Stimulated activated CD8-positive, alpha-beta memory T cell treated with anti-CD3 and anti-CD28 coated beads, Interleukin-12 subunit alpha, Interleukin-12 subunit beta, amount 100 ng/mL, for 4 hours (primary cell): ENCODE measurements around the gene NRXN2.
A peak's percentile ranks its signal among the peaks of the same experiment; 100 is the strongest.

Source experiments
- DNase-seq: peaks from one replicate; pipeline ENCODE4 v3.0.0-alpha.2; 2020; ENCODE audit warnings: low read depth

NRXN2 gene

DNA sequence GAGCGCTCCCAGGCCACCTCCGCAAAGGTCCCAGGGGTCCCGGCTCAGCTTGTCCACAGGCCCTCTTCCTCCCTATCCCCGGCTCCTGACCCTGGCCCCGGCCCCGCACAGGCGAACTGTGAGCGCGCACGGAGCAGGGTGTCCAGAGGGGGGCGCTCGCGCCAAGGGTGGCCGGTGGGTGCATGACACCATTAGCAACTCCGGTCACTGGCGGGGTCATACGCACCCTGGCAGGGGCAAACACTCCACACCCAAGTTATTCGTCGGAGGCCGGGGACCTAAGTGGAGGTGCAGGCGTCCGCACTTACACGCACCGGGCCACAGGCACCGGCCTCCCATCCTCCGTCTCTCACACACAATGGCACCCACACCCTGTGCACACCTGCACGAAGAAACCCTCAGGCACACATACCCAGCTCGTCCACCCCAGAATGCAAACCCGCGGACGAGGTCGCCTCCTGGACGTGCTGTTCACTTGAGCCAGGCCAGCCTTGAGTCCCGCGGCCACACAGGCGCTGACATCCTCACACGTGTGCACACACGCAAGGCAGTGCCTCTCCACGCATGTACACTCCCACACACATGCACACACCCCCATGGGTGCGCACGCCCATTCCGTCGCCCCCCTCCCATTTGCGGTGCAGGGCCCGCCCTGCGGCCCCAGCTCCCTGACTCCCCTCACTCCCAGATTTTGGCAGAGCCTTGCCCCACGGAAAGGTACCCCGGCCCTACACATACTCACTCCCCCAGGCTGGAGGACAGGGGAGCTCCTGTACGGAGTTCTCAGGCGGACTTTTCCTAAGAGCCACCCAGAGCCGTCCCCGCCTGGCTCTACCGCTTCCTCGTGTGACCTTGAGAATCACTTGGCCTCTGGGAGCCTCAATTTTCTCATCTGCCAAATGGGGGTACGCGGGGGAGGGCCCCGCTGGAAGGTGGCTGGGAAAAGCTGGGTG lies 20.9 kb upstream of the NRXN2 start, which contains the start of gene RASGRP2:
RASGRP2 (minus strand) TSS at position 552 of the 953 bp plus-strand sequence. CDS start 1,276 bp downstream, outside the sequence.
- peak; percentile 67 for DNase-seq

DNA sequence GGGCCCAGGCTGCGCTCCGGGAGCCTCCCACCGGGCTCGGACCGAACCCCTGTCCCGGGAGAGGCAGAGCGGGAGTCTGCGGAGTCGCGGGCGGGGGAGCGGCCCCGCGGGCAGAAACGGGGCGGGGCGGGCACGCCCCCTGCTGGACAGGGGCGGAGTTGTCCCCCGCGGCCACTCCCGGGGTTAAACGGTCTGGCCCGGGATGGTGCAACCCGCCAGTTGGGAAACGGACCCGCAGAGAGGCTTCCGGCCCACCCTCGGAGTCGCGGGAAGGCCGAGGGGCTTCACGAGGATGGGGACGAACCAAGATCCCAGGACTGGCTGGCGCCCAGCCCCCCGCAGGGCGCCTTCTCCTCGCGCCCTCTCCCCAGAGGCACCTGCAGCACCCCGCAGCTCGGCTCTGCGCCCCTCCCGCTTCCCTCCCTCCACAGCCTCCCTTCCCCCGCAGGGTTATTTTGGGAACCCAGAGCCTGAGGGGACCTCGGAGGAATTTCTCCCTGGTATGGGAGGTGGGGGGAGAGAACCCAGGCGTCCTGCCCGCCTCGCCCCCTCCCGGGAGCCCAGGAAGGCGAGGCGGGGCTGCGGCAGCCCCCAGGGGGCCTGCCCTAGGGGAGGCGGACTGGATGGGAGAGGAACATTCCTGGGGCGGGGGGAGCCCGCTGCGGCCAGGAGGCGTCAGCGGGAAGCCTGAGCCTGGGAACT lies 20.0 kb upstream of the NRXN2 start:
- peak; percentile 63 for DNase-seq

DNA sequence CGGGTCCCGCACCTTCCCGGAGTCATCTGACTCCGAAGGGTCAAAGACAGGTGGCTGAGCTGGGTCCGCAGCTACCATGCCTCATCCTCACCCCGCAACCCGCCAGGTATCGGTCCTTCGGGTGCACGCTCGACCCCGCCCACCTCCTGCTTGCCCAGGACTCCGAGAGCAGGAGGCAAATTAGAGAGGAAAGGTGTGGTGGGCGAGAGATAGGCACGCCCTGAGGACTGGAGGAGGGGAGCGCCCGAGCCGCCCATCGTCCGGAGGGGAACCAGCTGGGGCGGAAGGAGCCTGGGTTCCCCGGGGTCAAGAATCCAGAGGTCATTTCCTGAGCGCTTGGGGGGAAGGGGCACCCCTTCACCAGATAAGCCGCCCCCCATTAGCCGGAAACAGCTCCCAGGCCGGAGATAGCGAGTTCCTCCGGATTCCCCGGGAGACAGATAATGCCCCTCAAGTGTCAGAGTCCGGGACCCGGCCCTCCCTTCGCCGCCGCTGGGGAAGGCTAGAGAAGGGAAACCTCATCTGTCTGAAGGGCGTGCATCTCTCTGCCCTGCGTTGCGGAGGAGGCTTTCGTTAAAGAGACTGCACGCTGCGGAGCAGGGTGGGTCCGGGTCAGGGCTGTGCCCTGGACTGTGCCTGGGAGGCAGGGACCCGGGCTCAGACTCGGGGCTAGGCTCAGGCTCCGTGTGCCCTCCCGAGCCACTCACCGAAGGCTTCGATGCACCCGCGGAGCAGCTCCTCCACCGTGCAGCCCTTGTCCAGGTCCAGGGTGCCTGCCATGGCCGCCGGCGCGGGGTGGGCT lies 19.3 kb upstream of the NRXN2 start:
- no peak for DNase-seq

DNA sequence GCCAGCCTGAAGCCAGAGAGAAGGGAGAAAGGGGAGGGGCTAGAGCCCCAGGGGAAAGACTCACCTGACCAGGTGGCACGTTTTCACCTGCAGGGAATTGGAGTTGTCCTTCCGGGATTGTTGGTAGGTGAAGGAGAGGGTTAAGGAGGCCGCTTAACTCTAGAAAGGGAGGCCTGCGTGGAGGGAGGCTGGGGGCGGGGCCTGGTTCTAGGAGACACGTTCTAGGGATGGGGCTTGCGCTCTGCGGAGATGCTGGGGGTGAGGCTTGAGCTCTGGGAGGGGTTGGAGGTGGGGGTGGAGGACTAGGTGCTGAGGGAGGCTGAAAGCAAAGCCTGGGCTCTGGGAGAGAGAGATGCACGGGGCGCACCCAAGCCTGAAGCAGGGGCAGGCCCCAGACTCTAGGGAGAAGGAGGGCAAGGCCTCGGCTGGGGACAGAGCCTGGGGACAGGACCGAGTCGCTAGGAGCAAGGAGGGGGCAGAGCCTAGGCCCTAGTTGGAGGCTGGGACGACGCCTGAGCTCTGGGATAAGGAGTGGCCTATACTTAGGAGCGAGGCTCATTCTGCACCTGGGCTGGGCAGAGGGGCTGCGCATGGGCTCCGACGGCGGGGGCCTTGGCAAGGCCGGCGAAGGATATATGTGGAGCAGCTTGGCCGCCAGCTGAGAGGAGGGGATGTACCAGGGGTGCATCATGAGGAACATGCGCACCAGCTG lies 18.5 kb upstream of the NRXN2 start:
- DNase-seq: no peak

DNA sequence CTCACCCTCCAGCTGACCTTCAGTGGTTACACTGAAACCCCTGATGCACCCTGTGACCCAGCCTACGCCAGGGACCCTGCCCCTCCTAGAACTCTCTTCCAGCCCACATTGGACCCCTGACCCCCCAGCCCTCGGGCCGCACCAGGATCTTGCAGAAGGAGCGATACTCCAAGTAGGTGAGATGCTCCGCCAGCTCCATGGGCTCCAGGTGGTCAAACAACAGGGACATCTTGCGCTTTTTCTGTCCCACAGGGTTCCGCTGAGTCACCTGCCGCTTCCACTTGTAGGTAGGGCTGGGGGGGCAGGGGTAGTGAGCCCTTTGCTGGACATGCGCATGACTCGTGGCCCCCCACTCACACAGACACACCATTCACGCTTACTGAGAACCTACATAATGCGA lies 16.9 kb upstream of the NRXN2 start:
- no peak for DNase-seq

DNA sequence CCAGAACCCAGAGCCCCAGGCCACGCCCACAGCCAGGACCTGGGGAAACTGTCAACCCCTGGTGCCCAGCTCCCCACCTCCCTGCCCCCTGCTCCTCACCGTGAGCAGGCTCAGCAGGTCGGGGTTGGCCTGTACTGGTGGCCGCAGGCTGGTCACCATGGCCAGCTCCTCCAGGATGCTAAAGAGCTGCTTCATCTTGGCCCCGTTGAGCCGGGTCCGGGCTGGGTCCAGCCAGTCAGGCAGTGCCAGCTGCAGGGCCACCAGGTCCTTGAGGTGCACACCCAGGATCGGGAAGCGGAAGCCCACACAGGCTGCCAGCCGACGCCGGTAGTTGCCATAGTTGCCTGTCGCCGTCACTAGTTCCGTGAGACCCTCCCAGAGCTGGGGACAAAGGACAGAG lies 13.7 kb upstream of the NRXN2 start:
- no peak for DNase-seq

DNA sequence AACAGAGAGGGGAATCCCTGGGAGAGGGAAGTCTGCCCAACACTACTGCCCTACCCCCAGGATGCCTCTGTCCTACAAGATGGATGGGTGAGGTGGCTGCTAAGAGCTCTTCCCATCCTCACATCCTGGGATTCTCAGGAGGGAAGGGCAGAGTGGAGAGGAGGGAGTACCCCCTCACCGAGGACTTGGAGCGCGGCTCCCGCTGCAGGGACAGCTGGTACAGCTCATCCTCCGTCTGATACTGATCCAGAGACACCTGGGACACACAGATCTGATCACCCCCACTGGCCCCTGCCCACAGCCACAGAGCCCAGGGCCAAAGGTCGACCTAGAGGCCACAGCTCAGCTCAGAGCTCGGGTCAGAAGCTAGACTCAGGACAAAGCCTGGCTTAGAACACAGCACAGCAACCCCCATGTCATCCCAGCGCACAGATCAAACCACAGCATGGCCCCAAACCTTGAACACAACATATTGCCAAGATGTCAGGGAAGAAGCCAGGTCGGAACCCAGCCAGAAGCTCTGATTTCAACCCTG lies 12.8 kb upstream of the NRXN2 start:
- DNase-seq: no peak

DNA sequence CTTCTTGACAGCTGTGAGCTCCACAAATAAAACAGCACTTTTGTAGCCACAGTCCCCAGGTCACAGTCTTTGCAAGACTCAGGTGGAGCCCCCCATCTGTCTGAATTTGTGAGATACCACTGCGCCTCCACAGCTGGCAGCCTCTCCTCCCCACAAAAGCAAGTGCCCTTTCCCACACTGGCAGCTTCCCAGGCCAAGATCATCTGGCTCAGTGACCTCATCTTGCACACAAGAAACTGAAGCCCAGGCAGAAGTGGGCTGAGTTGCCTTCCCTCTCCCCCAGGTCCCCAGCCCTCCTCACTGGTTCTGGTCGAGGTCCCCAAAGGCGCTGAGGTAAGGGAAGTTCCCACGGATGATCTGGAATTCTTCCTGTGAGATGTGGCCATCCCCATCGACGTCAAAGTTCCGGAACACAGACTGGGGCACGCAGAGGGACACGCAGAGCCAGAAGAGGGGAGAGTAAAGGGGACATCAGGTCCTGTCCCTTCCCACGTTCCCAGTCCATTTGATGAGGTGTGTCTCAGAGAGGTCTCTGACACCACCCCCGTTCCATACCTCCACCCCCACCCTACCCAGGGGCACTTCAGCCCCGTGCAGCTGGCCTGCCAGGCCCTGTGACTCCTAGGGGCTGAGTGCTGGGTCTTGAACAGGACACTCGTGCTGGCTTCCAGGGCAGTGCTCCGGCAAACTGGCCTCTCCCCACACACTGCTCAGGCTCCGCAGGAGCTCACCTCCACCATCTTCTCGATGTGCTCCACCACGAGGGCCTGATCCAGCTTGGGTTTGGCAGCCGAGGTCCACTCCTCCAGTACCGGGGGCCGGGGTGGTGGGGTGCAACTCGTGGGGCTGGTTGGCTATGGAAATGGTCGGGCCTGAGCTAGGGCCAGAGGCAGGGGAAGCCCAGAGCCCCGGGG lies 12.1 kb upstream of the NRXN2 start:
- no peak for DNase-seq

DNA sequence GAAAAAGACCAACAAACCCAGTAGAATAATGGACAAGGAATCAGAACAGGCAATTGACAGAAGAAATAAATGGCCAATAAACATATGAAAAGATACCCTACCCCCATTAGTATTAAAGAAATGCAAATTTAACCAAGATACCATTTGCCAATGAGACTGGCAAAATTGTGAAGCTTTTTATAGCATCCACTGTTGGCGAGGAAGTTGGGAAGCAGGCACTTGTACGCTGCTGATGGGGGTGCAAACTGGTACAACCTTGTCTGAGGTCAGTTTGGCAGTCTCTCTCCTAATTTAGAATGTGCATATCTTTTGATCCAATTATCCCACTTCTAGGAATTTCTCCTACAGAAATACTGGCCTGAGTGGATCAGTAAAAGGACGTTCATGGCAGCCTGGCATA lies 8.6 kb upstream of the NRXN2 start:
- no peak for DNase-seq

DNA sequence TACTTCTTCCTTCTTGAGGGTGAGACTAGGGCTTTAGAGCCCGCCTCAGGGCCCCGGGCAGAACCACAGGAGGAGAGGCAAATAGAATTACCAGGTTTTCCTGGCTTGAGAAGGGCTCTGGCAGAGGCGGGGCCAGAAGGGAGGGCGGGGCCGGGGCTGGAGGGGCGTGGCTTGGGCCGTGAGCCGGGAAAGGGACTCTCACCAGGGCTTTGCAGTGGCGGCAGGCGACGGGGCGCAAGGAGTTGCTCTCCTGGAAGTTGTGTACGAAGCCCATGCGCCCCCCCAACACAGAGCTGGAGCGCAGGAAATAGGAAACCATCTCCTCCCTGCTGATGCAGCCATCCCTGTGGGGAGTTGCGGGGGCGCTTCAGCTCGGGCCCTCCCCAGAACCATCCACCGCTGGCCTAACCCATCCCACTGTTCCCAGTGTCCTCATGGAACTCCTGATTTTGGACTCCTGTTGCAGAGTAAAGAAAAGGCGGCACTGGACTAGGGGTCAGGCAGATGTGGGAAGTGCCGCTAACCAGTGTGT lies 6.9 kb upstream of the NRXN2 start:
- DNase-seq: no peak

DNA sequence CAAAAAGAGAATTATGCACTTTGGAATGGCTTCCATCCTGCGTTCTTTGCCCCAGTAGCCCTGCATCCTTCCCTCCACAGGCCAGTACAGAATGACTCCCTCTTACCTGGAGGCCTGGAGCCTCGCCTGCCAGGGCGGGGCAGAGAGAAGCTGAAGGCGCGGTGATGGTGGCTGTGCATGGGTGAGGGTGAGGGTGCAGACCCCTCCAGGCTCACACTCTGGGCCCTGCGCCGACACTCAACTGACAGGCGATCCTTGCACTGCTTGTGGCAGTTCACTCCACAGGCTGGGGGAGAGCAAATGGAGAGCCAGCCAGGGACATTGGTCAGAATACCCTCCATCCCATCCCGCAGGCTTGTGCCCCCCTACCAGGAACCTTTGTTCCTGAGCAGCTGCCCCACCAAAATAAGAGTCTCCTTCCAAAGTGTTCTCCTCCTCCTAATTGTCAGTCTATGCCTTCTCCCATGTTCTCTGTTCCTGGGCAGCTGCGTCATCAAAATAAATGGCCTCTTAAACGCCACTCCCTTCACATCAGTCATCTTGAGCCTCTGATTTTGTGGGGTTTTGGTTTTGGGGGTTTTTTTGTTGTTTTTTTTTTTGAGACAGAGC lies 5.9 kb upstream of the NRXN2 start:
- no peak for DNase-seq

DNA sequence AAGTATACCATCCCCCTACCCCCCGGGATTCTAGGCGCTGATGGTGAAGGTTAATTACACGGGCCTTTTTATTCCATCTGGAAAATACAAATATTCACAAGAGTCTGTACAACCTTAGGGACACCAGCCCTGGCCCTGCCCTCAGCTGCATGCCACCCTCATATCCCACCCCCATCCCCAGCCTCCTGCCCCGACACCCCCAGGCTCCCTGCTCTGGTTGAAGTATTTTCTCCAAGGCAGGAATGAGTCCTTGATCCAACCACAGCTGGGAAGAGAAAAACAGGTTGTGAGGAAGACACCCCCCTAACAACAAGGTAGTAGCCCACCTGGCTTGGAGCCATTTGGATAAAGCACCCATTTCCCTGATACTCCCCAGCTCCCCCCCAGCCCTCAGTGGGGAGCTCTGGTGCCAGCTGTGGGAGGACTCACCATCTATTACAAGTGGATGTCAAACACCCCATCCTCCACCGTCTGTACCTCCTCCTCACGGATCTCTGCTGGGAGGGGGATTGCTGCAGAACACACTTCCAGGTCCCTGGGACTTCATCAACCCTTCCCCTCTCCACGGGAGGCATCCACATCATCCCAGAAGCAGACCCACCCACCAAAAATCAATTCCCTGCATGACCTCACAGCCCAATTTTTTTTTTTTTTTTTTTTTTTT lies 4.0 kb upstream of the NRXN2 start:
- DNase-seq: no peak

DNA sequence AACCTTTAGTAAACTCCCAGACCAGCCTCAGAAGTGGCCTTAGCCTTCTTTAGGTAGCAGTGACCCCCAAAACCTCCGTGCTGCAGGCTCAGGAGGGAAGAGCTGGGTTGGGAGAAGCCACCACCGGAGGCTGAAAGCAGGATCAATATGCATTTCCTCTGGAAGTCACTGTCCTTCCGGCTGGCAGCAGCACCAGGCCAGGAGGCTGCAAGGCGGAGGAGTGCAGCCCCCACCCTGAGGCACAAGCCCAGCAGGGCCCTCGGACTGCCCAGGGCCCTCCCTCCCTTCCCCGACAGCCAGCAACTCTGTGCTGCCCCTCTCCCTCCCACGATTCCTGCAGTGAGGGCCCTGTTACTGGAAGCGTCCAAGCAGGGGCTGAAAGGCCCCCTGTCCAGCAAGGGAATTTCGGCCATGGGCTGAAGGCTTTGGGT lies 3.2 kb upstream of the NRXN2 start:
- DNase-seq: no peak

DNA sequence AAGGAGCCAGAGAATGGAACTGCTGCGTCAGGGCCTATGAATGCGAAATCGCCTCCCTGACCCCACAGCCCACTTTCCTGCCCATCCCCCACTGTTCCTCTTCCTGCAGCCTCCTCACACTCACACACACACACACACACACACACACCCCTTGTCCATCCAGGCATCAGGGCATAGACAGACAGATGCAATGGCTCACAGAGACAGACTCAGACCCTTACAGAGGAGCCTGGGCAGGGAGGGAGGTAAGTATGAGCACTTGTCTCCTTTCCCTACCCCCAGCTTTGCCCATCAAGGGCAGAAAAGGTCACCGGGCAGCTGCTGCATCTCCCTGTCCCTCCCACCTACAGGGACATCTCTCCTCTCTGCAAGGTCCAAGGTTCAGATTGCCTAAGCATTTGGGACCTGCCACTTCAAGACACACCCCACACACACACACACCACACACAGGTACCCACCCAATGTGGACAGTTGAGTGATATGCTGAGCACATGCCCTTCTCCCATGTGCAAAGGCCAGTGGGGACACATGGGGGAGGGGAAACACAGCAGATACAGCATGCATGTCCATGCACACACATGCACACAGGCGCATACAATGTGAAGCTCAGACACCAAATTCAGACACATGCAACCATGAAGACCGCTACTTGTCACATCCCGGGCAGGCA lies 2.0 kb upstream of the NRXN2 start:
- DNase-seq: no peak

DNA sequence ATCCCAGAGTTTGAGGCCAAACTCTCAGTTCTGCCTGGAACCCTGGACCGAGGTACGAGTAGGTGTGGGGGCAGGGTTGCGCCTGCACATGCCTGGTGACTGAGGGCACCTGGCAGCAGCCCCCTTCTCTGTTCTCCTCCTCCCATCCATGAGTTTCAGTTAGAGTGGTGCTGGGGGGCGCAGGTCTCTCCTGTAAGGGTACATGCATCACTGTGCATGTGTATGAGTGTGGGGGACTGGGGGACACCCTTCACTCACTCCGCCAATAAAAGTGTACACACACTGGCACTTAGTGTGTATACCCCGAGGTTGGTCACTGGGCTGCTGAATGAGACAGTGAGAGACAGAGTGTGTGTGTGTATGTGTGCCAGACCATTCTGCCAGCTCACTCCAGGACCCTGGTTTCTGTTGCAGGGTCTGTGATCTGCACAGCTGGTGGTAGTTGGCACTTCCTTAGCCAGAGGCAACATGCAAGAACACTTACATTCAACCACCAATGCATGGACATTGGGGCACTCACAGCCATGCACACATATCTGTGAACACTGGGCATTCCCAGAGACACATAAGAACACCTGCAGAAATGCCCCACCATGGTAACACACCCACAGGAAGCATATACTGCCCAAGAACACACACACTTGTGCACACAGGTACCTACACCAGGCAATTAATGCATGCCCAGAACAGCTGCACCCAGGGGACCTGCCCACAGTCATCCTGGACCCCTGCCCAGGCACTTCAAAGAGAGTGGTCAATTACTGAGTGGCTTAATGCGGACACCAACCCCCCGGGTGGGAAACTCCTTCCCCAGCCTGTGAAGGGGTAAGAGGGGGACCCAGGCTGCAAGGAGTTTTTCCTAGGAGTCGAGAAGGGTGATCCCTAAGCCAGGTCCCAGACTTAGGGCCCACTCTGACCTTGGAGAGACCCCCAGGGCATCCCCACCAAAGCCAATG lies 1.2 kb upstream of the NRXN2 start:
- no peak for DNase-seq

DNA sequence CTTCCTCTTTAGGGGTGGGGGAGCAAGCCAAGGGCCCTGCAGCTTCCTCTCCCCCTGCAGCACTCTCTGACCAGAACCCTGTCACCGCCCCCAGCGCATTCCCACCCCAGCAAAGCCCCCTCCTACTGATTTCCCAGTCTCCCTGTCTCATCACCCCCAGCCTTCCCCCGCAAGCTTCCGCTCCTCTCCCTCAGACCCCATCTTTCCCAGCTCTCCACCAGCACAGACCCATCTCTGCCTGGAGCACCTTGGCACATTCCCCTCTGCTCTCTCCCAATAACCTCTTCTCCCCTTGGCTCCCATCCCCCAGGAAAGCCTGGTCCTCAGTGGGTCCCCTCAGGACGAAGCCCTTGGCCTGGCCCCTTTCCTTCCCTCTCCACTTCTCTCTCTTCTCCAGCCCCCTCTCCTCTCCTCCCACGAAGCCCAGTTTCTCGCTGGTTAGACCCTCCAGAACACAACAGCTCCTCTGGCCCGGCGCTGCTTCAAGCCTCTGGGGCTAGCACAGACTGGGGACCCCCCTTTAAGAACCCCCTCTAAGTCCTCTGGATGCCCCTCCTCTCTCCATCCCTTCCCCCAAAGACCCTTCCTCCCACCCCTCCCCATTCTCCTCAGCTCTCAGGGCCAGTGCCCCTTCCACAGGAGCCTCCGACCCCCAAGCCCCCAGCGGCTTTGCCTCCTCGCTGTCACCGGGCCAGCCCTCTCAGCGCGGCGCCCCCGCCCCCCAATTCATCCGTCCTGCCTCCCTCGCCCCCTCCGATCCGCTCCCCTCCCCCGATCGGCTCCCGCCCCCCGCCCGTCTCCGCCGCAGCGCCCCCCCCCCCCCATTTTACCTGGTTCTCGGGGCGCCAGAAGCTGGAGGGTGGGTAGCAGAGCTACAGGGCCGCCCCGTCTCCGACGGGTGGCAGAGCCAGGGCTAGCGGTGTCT lies 594 bp downstream of the NRXN2 start:
- DNase-seq: no peak
